GF-D8 (cell line): ENCODE data around the gene AVEN.

Source experiments
- DNase-seq: peaks from one replicate; lab custom pipeline; 2025; lab: John Stamatoyannopoulos, UW

The AVEN gene

DNA sequence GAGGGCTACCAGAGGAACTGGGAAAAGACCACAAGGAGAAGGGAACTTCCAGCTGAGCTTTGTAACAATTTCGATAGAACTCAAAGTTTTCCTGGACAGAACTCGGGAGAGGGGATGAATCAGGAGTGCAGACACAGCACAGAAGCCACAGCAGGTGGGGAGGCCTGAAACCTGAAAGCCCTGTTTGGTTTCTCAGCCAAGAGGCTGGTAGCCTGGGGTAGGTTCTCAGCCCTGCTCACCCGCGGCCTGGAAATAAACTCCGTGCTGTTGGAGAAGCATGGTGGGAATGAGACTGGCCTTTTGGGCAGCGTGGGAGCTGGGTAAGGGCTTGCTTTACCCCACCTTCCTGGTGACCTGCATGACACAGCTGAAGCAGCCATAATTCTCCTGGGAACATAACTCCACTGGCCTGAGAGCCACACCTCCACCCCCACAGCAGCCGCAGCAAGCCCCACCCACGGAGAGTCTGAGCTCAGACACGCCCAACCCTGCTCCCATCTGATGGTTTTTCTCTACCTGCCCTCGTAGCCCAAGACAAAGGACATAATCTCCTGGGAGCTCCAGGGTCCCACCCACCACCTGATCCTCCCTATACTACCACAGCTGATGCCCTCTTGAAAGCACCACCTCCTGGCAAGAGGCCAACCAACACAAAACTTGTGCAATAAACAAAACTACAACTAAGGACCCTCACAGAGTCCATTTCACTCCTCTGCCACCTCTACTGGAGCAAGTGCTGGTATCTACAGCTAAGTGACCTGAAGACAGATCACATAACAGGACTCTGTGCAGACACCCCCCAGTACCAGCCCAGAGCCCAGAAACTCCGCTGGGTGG is 123.2 kb downstream of the AVEN start:
- DNase-seq = no peak

- DNase-seq = no peak
Measured at GRCh38 chr15:33913459-33913858, 125.5 kb downstream of the AVEN start.

- DNase-seq = no peak
Measured at GRCh38 chr15:33912326-33912725, 126.7 kb downstream of the AVEN start.

- DNase-seq = no peak
Measured at GRCh38 chr15:33910741-33911140, 128.3 kb downstream of the AVEN start.

DNA sequence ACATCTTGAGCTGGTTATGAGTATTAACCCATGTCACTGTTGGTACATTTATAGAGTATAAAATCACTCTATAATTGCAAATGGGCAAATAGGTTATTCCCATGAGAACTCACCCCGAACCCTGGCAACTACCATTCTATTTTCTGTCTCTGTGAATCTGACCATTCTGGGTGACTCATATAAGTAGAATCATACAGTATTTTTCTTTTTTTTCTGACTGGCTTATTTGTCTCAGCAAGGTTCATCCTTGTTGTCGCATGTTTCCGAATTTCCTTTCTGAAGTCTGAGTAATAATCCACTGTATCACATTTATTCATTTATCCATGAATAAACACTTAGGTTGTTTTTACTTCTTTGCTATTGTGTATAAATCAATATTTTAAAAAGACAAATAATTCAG is 130.6 kb downstream of the AVEN start:
- no peak for DNase-seq

GRCh38 chr15:33907326-33907725 is 131.7 kb downstream of the AVEN start:
- DNase-seq = no peak

DNA sequence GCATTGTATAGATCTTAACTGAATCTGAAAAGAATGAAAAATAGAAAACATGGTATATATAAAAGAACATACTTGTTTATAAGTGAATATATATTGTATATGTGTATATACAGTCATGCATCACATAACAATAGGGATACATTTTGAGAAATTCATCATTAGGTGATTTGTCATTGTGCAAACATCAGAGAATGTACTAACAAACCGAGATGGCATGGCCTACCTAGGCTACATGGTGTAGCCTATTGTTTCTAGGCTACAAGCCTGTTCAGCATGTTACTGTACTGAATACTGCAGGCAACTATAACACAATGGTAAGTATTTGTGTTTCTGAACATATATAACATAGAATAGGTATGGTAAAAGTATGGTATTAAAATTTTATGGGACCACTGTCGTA is 135.3 kb downstream of the AVEN start:
- DNase-seq = no peak

DNA sequence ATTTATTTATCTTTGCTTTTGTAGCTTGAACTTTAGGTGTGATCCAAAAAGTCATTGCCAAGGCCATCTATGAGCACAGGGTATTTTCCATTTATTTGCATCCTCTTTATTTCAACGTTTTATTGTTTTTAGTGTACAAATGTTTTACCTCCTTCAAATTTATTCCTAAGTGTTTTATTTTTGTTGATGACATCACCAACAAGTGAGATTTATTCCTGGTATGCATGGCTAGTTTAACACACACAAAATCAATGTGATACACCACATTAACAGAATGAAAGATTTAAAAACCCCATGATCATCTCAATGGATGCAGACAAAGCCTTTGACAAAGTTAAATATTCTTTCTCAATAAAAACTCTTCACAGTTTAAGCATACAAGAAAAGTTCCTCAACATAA is 137.0 kb downstream of the AVEN start:
- no peak for DNase-seq

DNA sequence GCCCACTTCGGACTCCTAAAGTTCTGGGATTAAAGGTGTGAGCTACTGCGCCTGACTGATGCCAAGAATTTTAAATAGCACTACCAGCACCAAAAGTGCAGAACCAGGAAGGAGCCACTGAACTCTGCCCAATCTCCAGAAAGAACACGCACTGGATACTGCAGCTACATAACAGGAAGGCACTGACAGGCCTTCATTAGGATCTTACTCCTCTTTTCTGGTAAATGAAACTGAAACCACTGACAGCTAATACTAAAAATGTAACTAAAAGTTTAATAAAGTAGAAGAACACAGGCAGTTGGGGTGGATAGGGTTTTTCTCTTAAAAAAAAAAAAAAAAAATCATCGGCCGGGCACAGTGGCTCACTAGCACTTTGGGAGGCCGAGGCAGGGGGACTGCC is 144.8 kb downstream of the AVEN start:
- no peak for DNase-seq

DNA sequence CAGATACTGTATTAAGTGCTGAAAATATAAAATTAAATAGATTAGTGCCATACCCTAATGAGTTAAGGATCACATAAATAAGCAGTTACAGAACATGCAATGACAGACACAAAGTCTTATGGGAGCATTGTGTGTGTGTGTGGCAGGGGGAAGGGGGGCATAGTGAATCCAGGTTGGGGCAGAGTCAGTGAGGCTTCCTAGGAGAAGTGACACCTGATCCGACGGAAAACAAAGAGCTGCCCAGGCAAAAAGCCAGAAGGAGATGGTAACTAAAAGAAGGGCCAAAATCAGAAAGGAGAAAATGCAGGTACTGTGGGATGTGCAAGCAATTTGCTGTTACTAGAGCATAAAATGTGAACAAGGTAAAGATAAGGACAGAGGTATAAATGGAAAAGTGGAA is 150.8 kb downstream of the AVEN start:
- DNase-seq = no peak

- no peak for DNase-seq
Measured at GRCh38 chr15:33882921-33883320, 156.1 kb downstream of the AVEN start.

DNA sequence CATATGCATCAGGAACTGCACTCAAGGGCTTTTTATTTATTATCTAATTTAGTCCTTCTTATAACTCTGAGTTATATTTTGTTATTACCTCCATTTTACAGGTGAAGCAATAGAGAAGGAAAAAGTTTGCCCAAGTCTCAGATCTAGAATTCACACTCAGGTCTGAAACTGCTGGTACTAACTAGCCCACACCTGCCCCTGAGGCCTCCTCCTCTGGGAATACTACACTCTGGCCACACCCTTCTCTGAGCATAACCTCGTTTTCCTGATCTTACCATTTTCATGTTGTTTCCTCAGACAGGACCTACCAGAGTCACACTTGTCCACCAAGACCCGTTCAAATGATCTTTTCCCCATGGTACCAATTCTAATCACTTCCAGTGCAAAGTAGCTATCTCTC is 164.8 kb downstream of the AVEN start:
- no peak for DNase-seq

DNA sequence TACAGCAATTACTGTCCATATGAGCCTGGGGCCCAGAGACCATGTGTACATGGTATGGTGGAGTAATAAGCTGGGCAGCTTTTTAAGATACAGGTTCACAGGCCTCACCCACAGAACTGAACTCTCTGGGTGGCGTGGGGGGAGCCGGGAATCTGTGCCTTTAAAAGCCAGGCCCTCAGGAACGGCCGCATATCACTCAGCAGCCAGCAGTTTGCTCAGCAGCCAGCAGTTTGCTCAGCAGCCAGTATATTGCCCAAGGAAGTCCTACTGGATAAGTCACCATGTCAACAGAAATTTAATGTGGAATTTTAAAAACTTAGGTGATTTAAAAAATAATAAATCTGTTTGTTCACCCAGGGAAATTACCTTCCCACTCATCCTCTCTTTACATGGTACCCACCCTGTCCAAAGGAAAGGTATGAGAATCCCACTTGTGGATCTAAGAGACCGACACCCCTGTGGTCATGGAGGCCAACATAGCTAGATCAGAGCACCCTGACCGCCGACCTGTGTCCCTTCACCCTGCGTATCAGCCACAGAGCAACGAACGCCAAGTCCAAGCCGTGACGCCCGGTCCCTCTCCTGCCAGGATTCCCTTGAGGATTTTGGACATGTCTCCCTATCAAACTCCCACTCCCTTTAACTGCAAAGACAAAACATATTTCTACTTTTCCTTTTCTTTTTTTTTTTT is 166.4 kb downstream of the AVEN start:
- no peak for DNase-seq

DNA sequence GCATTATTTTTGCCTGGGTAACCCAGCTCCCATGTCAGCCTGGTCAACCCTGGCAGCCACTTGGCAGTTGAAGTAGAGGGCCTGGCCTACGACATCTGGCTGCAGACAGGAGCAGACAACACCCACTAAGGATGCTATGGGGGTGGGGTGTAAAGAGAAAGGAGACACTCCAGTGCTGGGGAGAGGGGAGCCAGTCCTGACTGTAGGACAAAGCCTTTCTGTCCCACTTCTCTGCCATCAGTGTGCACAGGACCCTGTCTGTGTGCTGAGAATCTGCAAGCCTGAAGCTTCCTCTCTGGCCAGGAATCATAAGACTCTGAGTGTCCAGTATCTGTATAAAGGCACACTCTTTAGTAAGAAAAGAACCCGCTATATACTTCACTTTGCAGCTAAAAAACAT is 167.0 kb downstream of the AVEN start:
- no peak for DNase-seq

DNA sequence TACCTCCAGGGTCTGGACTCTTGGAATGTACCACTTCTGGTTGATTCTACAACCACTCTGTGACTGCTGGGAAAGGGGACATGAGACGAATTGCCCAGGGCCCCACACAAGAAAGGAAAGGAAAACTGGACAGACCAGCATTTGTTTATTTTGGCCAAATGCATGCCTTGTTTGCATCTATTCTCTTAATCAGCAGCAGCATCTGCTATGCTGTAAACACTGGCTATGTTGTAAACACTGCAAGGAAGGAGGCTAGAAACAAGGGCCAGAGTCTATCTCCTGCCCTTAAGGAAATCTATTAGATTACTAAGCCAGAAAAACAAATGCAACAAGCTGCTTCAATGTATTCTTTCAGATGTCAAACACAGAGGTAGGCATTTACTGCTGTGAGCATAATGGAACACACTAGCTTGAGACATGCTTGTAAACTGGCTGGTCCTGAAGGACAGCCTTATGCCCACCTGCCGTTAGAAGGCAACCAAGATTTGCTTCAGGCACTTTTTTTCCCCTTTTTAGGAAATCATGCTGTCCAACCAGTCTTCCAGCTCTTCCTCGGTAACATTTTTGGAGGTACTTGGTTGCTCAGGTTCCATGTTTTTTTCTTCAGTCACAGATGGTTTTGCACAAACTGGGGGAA is 172.8 kb downstream of the AVEN start:
- DNase-seq = no peak

- DNase-seq = no peak
Measured at GRCh38 chr15:33865416-33865815, 173.6 kb downstream of the AVEN start.

GRCh38 chr15:33864360-33865075 is 174.5 kb downstream of the AVEN start:
- DNase-seq = no peak

DNA sequence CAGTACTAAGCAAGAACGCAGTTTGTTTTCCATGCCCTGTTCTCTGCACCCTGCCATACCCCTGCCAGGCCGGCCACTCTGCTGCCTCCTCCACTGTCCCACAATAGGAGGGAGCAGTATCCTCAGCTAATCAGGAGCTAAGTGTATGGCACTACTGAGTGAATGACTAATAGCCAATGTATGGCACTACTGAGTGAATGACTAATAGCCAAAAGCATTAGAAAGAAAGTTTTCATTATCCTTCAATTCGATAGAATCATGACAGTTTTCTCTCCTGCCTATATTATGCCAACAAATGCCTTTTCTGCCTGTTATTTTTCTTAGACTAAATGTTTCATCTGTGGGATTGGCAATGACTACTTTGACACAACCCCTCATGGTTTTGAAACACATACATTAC is 178.2 kb downstream of the AVEN start:
- DNase-seq = no peak

DNA sequence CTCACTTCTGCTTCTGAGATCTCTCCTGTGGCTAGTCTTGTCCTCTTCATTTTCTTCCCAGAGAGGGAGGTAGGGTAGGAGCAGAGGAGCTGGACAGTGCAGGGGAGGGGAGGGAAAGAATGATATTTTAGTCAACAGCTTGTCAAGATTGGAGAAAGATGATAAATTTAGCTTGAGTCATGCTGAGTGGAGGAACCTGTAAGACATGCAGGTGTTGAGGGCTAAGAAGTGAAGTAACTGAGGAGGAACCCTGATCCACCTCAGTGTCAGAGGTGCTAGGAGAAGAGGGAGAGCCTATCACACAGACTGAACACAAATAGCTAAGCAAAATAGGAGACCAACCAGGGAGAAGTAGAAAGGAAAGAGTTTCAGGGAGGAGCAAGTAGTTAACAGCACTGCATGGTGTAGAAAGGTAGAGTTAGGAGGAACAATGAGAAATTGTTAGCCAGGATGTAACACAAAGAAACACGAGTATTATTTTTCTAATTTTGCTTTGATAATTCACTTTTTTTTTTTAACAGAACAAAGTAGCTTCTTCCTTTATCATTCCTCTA is 178.9 kb downstream of the AVEN start:
- DNase-seq = no peak

DNA sequence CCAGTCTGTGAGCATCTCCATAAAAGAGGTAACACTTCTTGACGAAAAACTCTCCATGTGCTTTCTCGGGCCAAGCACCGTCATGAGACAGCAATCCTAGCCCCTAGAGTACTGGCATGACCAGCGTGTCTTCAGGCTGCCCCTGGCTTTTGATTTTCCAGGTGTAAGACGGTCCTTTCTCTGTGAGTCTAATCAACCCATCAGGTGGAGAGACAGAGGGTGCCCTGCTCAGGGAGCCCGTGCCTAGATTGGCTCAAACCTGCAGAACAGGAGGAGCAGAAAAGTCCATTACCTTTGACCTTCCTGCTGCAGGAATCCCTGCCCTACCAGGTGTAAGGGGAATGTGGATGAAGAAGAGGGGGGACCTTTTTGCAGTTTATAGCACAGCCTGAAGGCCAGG is 180.2 kb downstream of the AVEN start:
- no peak for DNase-seq

DNA sequence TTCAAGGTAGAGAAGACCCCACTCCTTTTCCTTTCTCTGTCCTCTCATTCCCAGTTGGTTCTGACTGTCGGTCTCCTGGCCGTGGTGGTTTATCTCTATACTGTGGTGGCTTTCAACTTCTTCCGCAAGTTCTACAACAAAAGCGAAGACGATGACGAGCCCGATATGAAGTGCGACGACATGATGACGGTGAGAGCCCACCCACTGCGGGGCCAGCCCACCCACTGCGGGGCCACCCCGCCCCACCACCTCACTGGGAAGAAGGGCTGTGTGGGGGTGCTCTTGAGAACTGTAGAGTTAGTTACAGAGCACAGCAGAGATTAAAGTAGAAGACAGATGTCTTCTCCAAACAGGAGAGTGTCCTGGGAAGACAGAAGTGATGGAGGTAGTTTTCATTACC is 181.3 kb downstream of the AVEN start:
- DNase-seq = no peak

DNA sequence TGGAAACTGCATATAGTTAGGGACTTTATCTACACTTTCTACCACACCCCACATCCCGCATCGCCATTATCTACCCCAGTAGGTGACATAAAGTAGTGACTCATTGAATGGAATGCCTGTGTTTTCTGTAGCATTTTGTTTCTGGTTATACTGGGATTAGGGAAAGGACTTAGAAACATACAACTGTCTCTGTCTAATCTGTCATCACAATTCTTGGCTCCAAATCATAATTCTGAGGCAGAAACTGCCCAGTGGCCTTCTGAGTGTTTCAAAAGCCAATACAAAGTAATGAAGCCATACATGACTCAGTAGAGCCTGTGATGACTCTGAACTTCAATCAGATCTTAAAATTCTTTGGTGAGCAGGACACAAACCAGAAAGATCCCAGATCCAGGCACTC is 186.4 kb downstream of the AVEN start:
- DNase-seq = no peak
